GM18499 (cell line): ENCODE measurements around the gene KIFC3.
"Not testable (repeated sequence)": the region's sequence is repeated elsewhere in the genome, so short reads cannot be mapped to it uniquely, and the experiment has no call there.

ENCODE experiments used
- ATAC-seq: cut with Tn5 transposase; IDR thresholded peaks from one replicate; pipeline ENCODE4 v1.9.1; 2021; ENCODE audit warnings: moderate number of reproducible peaks; ENCODE audit not compliant: insufficient read depth, unreplicated experiment

The KIFC3 gene, protein sequence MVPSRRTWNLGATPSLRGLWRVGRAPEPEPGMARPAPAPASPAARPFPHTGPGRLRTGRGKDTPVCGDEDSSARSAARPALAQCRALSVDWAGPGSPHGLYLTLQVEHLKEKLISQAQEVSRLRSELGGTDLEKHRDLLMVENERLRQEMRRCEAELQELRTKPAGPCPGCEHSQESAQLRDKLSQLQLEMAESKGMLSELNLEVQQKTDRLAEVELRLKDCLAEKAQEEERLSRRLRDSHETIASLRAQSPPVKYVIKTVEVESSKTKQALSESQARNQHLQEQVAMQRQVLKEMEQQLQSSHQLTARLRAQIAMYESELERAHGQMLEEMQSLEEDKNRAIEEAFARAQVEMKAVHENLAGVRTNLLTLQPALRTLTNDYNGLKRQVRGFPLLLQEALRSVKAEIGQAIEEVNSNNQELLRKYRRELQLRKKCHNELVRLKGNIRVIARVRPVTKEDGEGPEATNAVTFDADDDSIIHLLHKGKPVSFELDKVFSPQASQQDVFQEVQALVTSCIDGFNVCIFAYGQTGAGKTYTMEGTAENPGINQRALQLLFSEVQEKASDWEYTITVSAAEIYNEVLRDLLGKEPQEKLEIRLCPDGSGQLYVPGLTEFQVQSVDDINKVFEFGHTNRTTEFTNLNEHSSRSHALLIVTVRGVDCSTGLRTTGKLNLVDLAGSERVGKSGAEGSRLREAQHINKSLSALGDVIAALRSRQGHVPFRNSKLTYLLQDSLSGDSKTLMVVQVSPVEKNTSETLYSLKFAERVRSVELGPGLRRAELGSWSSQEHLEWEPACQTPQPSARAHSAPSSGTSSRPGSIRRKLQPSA

DNA sequence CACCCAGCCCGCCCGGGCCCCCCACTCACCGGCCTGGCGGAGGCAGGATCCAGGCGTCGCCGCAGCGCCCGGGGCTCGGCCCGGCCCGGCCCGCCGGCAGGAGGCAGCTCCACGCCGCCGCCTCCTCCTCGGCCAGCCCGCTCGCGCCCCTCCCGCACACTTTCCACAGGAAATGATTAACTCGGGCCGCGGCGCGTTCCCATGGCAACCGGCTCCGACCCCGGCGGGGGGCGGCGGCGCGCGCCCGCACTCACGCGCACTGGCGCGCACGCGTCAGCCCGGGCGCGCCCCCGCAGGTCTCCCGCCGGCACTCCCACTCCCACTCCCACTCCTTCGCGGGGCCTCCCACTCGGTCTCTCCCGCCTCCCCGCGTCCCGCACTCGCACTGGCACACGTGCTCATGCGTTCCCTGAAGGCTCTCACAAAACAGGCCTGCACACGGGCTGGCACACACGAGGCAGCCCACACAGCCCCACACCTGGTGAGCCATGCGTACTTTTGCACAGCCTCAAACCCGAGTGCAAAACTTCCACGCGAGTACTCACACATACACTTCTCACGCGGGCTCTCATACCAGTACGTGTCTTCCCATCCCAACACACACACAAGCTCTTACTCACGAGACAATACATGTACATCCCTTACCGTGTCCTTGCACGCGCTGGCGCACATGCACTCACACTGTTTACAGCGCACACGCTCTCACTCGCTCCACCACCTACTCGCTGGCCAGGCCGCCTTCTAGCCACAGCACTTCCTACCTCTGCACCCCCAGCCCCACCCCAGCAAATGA lies at the start of gene KIFC3:
Gene KIFC3, minus strand, starts transcription at position 151 of the 793 bp plus-strand sequence. CDS start 4,248 bp downstream, outside the sequence.
- ATAC-seq = no peak

DNA sequence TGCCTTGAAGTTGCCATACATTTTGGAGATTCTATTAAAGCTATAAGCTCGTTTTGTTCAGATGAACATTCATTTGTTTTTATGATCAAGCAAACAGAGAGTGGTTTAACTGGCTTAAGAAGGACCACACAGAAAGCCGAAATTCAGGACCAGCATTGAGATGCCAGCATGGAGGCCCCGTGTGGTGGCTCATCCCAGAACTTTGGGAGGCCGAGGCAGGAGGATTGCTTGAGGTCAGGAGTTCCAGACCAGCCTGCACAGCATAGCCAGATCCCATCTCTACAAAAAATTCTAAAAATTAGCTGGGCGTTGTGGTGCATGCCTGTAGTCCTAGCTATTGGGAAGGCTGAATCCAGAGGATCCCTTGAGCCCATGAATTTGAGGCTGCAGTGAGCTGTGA lies 45.9 kb upstream of the KIFC3 start:
- ATAC-seq = no peak

DNA sequence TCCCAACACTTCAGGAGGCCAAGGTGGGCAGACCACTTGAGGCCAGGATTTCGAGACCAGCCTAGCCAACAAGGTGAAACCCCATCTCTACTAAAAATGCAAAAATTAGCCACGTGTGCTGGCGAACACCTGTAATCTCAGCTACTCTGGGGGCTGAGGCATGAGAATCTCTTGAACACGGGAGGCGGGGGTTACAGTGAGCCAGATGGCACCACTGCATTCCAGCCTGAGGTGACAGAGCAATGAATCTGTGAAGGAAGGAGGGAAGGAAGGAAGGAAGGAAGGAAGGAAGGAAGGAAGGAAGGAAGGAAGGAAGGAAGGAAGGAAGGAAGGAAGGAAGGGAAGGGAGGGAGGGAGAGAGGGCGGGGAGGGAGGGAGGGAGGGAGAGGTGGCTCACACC lies 44.6 kb upstream of the KIFC3 start:
- ATAC-seq = not testable (repeated sequence)

DNA sequence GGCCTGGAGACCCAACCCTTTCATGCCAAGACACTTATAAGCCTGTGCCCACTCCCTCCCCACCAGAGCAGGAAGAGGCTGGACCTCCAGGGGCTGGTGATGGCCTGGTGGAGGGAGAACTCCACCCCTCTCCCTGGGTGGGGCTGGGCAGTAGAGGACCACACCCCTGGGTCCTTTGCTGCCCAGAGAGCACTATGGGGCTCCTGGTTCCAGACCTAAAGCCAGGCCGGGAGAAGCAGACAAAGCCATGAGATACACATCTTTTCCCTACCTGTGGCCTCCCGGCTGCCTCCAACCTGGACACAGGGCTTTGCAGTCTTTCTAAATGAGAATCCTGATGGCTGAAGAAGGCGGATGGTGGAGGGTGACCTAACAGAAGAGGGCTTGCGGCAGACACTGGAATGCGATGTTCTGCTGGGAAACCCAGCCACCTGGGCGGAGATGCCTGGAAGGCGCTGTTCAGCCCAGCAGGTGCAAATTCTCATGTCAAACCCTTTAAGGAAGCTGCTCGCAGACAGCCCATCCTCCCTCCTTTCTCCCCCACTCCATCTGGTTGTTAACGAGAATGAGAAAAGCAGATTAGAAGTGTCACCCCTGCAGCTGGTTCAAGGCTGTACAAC lies 43.9 kb upstream of the KIFC3 start:
- no peak for ATAC-seq

DNA sequence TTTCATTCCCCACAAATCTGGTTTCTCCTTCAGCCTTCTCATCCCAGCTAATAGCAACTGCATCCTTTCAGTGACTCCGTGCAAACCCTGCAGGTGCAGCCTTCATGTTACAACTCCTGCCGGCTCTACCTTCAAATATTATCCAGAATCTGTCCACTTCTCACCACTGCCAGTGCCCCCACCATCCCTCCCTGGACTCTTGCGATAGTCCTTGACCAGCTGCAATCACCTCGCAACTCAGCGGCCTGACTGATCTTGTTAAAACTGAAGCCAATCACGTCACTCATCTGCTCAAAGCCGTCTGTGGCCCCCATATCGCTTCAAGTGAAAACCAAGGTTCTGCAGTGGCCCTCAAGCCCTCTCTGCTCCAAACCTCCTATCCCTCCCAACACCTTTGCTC lies 42.8 kb upstream of the KIFC3 start:
- no peak for ATAC-seq

DNA sequence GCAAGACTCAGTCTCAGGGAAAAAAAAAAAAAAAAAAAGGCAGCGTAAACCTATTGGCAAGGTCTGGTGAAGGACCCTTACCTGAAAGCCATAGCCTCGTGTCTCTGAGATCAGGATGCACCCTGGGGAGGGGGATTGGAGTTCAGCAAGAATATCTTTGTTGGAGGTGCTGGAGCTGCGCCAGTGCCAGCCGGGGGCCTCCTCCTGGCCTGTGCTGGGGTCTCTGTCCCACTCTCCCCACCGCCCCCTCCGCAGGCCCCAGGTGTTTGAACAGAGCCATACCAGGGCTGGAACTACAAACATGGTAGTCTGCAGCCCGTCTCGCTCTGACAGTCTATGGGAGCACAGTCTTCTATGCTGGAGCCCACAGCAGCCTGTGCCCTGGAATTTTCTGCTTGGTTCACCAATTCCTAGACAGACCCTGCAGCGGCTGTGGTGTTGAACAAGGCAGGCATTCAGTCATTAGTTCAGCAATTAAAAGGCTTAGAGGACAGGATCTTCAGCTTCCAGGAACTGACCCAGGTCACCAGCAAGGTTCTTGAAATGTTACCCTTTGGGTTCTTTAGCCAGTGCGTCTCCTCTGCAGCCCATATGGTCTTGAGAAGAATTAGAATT lies 42.2 kb upstream of the KIFC3 start:
- no peak for ATAC-seq

DNA sequence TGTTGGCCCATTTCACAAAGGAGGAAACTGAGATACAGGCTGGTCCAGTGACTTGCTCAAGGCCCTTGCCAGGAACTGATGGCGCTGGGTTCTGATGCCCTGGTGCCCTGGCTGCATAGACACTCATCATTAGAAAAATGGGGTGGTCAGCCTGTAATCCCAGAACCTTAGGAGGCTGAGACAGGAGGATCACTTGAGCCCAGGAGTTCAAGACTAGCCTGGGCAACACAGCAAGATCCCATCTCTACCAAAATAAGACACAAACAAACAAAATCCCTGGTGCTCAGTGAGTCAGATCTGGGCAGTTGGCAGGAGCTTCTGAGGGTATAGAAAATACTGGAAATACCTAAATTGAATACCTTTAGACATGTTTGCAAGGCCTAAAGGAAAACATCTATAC lies 41.1 kb upstream of the KIFC3 start:
- no peak for ATAC-seq

DNA sequence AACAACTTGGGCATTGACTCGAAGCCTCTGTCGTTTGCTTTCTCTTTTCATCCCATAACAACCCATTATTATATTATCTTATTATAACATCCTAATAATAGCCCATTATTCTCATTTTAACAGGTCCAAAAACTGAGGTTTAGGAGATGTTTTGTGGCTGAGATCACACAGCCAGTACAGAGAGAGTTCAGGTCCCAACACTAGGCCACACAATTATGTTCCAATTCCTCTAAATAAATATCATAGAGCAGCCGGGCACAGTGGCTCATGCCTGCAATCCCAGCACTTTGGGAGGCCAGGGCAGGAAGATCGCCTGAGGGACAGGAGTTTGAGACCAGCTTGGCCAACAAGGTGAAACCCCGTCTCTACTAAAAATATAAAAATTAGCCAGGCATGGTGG lies 40.3 kb upstream of the KIFC3 start:
- no peak for ATAC-seq

DNA sequence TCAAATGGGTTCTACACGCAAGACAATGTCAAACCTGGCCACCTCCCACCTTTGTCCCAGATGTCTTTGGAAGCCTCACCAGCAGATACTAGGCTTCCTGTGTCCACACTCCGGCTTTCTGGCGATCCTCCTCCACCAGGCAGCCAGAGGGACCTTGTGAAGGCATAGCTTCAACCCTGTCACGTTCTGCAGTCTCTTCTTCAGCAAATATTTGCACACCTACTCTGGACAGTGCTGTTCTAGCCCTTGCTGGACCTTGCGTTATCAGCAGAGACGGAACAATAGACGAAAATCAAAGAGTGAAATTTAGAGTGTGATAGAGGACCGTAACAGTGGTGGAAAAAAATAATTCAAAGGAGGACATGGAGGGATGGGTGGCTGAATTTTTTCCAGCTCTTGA lies 38.5 kb upstream of the KIFC3 start:
- no peak for ATAC-seq

DNA sequence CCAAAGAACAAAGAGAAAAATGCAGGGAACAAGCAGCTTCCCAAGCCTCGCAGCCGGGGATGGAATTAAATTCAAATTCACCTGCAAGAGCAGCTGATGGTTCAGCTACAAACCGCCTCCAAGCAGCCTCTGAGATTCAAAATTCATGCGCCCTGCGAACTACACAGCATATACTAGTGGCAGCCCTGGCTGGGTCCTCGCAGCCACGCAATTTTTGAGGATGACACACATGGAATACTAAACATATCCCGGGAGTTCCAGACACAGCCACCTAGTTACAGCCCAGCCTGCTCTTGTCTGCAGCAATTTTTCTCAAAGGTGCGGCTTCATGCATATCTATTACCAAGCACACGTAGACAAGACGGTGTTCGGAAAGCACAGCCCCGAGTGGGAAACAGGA lies 35.9 kb upstream of the KIFC3 start:
- ATAC-seq = no peak

DNA sequence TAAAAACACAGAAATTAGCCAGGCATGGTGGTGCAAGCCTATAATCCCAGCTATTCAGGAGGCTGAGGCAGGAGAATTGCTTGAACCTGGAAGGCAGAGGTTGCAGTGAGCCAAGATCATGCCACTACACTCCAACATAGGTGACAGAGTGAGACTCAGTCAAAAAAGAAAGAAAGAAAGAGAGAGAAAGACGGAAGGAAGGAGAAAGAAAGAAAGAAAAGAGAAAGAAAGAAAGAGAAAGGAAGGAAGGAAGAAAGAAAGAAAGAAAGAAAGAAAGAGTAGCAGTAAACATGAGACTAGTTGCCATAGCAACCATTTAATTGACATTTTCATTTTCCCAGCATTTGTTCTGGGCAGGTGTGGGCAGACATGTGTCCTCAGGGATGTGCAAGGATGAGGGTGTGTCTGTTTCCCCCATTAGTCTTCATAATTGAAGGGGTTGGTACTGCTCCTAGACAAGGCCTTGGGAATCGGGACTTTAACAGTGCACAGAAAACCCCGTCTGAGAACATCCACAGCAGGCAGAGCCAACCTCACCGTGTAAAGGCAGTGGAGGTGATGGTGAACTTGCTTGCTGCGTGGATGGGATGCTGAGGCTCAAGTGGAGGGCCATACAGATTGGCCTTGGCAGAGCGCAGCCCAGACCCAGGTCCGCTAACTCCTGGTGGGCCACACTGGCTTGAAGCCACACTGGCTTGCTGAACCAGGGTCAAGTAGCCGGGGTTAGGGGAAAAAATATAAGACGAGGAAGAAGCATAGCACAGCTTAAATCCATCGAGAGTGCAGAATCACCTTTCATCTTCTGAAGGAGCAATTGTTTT lies 35.2 kb upstream of the KIFC3 start:
- ATAC-seq = no peak

DNA sequence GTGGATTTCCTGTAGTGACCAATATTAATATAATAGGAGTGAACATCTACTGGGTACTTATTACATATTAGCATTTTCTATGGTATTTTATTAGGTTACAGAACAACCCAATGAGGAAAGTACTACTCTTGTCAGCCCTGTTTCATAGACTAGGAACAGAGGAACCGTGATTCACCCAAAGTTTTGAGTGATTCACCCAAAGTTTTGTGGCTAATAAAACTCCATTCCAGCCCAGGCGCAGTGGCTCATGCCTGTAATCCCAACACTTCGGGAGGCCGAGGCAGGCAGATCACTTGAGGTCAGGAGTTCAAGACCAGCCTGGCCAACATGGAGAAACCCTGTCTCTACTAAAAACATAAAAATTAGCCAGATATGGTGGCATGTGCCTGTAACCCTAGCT lies 33.1 kb upstream of the KIFC3 start:
- ATAC-seq = not testable (repeated sequence)

DNA sequence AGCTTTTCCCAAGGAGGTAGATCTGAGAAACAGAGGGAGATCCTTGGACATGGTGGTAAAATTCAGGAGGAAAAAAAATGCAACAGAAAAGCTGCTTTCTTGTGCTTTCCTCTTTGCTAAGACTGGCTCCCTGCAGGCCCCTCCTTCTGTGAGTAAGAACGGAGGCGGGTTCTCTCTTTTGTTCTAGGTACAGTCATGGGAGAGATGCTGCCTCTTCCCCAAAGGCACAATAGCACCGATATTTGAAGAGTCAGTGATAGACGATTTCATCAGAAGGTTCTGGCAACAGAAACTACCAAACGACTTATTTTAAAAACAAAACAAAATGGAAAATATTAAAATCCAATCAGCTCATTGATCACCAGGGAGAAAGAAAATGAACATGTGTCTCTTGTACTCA lies 32.6 kb upstream of the KIFC3 start:
- no peak for ATAC-seq

DNA sequence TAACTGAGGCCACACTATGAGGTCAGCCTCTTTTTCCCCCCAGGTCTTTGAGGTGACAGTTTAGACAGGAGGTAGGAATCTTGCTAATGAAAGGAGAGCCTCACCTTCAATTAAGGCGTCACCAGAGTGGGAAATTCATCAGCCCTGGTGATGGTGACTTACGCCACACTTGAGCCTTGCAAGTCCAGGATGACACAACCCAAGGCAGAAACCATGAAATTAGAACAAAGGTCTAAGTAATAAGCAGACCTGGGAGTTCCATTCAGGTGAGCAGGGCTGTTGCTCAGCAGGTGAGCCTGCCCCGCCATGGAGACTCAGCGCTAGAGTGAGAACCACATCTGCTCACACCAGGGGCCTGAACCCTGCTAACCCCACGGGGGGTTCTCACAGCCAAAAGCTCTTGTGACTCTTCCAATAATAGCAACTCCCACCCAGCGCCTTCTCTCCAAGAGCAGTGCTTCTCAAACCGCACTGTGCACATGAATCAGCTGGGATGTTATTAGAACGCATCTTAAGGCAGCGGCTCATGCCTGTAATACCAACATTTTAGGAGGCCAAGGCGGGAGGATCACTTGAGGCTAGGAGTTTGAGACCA lies 28.7 kb upstream of the KIFC3 start:
- no peak for ATAC-seq

DNA sequence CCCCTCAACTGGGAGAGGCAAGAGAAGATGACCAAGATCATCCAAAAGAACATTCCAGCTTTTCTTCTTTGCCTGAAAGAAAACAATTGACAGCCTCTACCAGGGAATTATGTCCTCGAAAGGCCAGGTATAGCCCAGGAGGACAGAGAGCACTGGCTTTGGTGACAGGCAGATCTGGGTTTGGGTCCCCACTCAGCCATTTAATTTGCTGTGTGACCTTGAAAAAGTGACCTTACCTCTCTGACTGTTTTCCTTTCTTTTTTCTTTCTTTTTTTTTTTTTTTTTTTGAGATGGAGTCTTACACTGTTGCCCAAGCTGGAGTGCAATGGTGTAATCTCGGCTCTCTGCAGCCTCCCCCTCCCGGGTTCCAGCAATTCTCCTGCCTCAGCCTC lies 27.7 kb upstream of the KIFC3 start:
- no peak for ATAC-seq

DNA sequence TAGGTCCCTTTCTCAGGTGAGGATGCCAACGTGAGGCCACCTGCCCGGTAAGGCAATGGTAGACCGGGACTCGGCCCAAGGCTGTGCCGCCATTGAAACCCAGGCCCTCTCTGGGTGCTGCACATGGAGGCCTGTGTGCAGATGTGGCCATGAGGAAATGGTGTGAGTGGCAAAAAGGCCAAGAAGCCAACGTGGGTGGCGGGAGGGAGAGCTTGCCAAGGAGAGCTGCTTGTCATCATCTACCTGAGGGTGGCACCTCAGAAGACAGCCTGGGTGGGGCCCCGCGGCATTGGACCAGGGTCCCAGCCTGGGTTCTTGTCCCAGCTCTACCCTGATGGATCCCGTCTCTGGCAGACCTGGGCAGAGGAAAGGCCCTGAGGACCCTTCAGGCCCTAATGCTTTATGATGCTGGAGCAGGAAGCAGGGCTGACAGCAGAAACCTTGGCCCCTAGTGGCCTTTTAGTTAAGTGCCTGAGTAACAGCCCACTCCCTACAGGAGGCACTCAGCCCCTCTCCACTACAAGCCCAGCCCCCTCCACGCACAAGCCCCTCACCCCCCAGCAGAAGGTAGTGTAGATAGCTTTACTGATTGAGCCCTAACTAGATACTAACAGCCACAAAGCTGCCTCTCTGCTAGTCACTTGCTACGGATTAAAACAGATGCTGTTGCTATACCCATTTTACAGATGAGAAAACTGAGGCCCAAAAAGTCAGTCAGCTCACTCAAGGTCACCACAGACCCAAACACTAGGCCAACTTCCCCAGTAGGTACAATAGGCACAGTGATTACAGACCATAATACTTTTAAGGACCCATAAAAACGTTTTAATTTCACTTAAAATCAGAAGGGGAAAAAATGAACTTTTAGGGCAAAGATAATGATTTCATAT lies 26.2 kb upstream of the KIFC3 start:
- ATAC-seq = no peak

DNA sequence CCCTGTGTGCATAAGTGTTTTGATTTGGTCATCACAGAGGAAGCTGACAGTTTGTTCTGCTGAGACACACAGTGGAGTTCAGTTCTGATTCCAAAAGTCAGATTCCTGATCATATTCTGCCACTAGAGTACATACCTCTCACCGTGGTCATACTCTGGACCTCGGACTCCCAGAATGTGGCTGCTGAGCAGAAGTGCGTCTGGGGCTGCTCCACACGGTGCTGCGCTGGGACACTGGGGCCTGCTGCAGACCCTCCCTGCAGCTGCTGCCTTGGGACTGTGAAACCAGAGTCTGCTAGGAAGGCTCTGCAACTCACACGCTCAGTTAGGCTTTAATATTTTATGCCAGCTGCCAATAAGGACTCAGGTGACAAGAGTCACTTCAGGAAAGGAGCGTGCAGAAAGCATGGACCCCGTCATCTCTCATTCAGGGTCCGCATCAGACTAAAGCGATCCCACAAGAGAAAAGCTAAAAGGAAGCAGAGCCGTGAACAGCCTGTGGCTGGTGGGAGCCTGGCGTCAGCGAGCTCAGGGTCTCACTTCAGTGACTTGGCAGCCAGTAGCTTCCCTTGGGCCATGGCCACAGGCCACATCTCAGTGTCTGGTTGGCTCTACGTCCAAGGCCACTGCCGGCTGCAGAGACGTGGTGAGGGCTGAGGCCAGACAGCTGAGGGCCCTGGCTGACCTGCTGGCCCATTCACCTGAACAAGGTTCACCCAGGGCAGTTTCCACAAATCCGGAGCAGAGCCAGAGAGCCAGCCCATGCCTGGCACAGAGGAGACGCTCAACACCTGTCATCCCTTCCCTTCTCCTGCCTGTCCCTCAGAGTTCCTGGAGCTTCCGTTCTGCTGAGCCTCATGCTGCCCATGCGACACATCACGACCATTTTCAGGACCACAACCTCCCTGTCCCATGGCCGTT lies 24.7 kb upstream of the KIFC3 start:
- no peak for ATAC-seq
